UCSD-AML1 (cell line): ENCODE results near the gene IGFL1.
"Not testable (repeated sequence)": the region's sequence is repeated elsewhere in the genome, so short reads cannot be mapped to it uniquely, and the experiment has no call there.

Source experiments
- DNase-seq: peaks from one replicate; lab custom pipeline; 2025; ENCODE audit not compliant: unreplicated experiment; lab: John Stamatoyannopoulos, UW

The IGFL1 gene

GRCh38 chr19:46221981-46222610, 7.4 kb upstream of the IGFL1 start:
- DNase-seq, result no peak

DNA sequence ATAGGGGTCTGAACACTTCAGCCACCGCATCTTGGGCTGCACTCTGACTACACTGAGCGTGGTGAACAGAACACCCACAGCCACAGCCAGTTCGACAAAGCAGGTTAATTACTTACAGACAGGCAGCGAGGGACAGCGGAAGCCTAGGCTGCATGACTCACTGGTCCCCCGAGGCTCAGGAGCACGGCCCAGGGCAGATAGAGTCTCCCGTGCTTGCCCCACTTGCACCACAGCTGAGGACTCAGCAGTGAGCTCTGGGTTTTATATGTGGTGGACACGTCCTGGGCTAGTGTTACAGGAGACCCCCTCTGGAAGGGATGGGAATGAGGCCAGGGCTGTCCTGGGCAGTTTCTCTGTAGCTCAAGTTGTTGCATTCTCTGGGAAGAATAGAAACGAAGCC, 5.8 kb upstream of the IGFL1 start:
- not testable (repeated sequence) for DNase-seq

DNA sequence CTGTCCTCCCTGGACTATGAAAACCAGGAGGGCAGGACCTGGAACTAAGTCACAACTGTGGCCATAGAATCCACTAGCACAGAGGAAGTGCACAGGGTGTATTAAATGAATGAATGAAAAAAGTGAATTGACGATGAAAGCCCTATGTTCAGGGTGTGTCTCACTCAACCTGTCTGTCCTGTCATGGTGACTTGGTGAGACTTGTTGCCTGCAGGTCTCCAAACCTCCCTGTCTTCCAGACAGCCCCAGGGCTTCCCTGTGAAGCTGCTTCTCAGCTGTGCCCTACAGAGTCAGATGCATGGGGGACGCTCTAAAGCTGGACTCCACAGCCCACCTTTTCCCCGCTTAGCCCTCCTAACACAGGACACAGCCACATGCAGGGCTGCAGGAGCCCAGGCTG, 4.8 kb upstream of the IGFL1 start:
- no peak for DNase-seq

GRCh38 chr19:46225558-46226004, 4.0 kb upstream of the IGFL1 start:
- DNase-seq, result no peak

DNA sequence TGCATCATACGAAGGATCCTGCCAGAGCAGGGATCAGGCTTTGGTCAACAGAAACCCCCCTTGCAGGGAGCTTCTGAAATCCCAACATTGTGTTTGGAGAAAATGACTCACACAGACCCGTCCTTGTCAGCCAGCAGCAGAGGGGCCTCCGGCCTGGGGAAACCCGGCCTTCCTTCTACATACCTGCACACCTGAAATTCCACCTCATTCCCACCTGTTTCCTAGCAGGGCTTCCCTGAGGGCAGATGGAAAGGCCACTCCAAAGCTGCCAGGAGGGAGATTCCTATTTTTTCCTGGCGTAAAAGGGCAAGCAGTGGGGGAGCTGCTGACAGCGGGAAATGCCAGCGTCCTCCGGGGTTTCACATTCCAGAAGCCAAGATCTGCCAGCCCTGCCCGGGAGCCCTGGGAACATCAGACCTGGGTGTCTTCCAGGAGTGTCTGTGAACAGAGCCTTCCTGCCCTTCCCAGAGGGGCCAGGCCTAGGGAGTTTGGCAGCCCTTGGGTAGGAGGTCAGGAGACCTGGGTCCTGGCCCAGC, 3.0 kb upstream of the IGFL1 start:
- no peak for DNase-seq

- DNase-seq, result no peak
Observed at GRCh38 chr19:46232029-46232428, 2.5 kb downstream of the IGFL1 start.

- no peak for DNase-seq
Observed at GRCh38 chr19:46232468-46232867, 2.9 kb downstream of the IGFL1 start.

GRCh38 chr19:46232938-46233621, 3.5 kb downstream of the IGFL1 start:
- DNase-seq, result no peak

DNA sequence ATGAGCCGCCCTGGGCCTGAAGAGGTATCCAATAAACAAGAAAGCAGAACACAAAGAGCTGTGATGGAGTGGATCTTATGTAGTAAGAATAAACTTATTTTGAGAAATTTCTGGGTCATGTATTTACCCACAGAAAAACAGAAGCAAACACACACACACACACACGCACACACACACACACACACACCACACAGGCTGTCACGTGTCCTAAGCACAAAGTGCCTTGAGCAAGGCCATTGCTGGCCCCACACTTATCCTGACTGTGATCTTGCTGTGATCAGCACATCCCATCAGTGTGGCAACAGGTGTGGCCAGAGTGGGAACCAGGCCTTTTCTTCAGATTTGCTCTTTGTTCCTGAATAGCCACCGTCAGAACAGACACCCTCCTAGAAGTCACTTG, 4.3 kb downstream of the IGFL1 start:
- not testable (repeated sequence) for DNase-seq

DNA sequence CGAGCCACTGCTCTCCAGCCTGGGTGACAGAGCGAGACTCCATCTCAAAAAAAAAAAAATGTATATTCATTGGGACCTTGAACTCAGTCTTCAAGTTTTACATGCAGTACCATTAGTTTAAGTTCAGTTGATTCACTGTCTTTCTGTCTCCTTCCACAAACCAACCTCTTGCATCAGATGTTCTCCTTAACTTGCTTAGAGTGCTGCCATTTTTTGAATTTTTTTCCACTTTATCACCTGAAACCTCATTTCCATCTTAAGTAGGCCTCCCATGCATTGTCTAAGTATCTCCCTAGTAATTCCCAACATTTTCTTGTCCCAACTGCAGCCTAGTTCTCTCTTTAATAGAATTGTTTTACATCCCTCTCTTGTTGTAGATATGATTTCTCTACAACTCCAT, 8.6 kb downstream of the IGFL1 start:
- DNase-seq, result not testable (repeated sequence)

DNA sequence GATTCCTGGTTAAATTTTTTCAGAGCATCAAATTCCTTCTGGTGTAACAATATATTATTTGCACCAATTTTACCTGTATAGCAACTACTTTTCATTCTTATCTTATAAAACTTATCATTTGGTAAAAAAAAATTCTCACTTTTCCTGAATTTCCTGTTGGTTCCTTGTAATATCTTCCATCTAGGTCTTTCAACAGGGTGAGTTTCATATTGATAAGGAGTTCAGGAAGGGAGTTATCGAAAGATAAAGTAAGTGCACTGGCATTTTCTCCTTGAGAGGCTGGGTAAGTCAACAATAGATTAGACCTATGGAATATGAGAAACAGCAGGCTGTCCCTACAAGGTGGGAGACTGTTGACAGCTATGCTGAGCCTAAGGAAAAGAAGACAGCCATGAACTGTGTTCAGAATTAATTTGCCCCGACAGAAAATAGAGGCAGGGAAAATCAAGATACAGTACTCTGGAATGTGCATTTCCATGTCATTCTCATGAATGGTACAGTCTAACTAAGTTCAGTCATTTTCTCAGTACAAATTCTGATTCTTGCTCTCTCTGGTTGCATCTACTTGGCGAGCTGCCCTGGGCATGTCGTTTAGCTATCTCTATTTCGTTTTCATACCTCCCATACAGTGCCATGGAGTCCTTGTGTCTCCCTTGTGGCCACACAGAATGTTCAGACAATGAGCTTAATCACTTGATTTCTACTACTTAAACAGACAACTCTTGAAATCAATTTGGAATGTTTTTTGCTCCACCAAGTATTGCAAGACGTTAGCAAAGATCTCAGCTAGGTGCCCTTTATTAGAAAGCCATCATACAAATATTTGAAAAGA, 9.9 kb downstream of the IGFL1 start:
- no peak for DNase-seq

- no peak for DNase-seq
Observed at GRCh38 chr19:46240693-46241092, 11.2 kb downstream of the IGFL1 start.

GRCh38 chr19:46241626-46242025, 12.1 kb downstream of the IGFL1 start:
- DNase-seq, result no peak

DNA sequence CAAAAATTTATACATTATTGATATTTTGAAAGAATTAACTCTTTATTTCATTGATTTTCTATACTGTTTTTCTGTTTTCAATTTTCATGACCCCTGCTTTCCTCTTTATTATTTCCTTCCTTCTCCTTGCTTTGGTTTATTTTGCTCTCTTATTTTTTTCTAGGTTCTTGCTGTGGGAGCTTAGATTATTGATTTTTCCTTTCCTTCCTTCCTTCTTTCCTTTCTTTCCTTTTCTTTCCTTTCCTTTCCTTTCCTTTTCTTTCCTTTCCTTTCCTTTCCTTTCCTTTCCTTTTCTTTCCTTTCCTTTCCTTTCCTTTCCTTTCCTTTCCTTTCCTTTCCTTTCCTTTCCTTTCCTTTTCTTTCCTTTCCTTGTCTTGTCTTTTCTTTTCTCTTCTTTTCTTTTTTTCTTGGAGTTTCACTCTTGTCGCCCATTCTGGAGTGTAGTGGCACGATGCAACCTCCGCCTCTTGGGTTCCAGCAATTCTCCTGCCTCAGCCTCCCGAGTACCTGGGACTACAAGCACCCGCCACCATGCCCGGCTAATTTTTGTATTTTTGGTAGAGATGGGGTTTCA, 13.6 kb downstream of the IGFL1 start:
- not testable (repeated sequence) for DNase-seq

DNA sequence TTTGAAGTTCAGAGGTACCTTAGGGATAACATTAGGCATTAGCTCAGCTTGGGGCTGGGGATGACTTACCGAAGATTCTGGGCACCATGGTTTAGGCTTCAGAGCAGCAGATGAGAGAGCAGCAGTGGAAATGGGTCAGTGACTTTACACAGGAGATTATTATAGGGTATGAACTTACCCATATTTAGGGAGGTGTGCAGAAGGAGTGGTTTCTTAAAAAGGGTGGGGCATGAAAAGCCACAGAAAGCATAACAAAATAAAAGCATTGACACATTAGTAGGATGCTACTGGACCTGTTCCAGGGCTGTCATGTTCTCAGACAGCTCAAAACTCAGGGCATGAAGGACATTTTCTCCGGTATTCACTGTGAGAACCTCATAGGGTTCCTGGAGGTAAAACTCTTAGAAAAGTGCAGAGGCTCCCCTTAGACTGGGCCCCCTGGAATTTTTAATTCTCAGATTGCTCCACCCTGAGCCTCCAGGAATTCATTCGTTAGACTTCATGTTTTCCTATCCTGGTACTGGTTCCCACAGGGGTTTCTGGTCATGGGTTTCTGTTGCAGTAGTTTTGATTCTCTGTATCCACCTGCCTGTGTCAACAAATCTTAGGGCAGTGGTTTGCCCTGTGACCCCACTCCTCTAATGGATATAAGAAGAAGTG, 20.7 kb downstream of the IGFL1 start:
- no peak for DNase-seq

DNA sequence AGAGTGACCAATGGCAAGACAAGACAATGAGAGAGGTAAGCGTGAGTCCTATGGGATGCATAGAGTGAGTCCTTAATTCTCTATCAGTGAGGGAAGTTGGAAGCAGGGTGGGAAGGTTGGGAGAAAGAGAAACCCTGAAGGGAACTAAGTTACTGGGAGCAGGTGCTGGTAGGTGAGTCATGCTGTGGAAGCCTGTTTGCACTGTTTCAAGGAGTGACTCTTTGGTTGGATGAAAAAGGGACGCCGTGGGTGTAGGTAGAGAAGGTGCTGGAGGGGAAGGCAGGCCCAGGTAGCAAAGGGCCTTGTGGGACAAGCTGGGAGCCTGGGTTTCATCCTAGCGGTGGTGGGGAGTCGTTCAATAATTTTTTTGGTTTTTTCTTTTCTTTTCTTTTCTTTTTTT, 21.9 kb downstream of the IGFL1 start:
- no peak for DNase-seq

GRCh38 chr19:46254776-46255175, 25.2 kb downstream of the IGFL1 start:
- no peak for DNase-seq

GRCh38 chr19:46256855-46257254, 27.3 kb downstream of the IGFL1 start:
- no peak for DNase-seq

GRCh38 chr19:46261501-46261900, 32.0 kb downstream of the IGFL1 start:
- DNase-seq, result not testable (repeated sequence)

- DNase-seq, result not testable (repeated sequence)
Observed at GRCh38 chr19:46262684-46263296, 33.2 kb downstream of the IGFL1 start.
